Neutrophil (primary cell): ENCODE data around the gene SIKE1.
"Not testable (repeated sequence)": the region's sequence is repeated elsewhere in the genome, so short reads cannot be mapped to it uniquely, and the experiment has no call there.

Experiments used
- H3K27ac ChIP-seq: fragments of 200-600 bp; sonication (generic); 2 replicates; pipeline ENCODE4 v1.5.1; 2016; ENCODE audit warnings: mild to moderate bottlenecking, moderate library complexity
- H3K27me3 ChIP-seq: fragments of 200-600 bp; sonication (generic); 2 replicates; pipeline ENCODE4 v1.6.0; 2016; ENCODE audit warnings: mild to moderate bottlenecking
- H3K36me3 ChIP-seq: fragments of 200-600 bp; sonication (generic); 2 replicates; pipeline ENCODE4 v1.5.1; 2017
- H3K4me1 ChIP-seq, 2 experiments: fragments of 200-600 bp in 1 of 2; sonication (generic) in 1 of 2; 1 replicate in 1 of 2; 2 replicates in 1 of 2; pipeline versions ENCODE4 v1.5.1 to v1.6.1; 2013 to 2016; ENCODE audit warnings: low read depth in 1 of 2, low read length in 1 of 2, mild to moderate bottlenecking in 1 of 2, moderate library complexity in 1 of 2; ENCODE audit not compliant: control insufficient read depth in 1 of 2, insufficient read depth in 1 of 2
- H3K4me3 ChIP-seq, 2 experiments: fragments of 200-600 bp in 1 of 2; sonication (generic) in 1 of 2; 1 replicate in 1 of 2; 2 replicates in 1 of 2; pipeline ENCODE4 v1.5.1; 2013 to 2016; ENCODE audit warnings: low read depth in 1 of 2, low read length in 1 of 2, mild to moderate bottlenecking in 1 of 2, moderate library complexity in 1 of 2
- H3K9me3 ChIP-seq: fragments of 200-600 bp; sonication (generic); 2 replicates; pipeline ENCODE4 v1.5.1; 2016
- TF ChIP-seq, protein P1 (sequence below): fragments of 200-600 bp; sonication (generic); IDR thresholded peaks from 2 replicates; pipeline ENCODE4 v1.5.1; 2016; ENCODE audit warnings: antibody characterized with exemption

Gene SIKE1

DNA sequence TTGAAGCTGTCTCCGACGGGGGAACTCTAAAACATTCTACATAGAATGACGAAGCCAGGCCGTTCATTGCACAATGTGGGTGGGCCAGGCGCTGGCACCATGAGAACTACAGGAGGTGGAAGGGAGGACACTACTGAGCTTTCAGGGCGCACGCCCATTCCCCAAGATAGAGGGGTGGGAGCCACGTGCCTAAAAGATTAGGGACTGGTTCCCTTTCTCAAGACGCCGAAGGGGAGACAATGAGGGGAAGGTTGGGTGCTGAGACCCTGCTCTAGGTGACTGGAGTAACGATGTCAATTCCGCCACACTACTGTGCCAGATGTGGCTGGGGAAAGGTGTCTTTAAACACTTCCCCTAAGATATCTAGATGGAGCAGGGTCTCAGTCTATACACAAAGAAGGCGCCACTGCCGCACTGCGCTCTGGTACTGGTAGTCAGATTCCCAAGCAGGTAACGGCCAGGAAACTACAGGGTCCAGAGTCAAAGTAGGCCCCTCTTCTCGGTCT, 23.5 kb downstream of the SIKE1 start:
- no peaks in the 10 kb centered on the region for H3K36me3 ChIP-seq
- H3K4me1 ChIP-seq = peaks cover 36 to 41% of the 10 kb centered on the region in 2 experiments

DNA sequence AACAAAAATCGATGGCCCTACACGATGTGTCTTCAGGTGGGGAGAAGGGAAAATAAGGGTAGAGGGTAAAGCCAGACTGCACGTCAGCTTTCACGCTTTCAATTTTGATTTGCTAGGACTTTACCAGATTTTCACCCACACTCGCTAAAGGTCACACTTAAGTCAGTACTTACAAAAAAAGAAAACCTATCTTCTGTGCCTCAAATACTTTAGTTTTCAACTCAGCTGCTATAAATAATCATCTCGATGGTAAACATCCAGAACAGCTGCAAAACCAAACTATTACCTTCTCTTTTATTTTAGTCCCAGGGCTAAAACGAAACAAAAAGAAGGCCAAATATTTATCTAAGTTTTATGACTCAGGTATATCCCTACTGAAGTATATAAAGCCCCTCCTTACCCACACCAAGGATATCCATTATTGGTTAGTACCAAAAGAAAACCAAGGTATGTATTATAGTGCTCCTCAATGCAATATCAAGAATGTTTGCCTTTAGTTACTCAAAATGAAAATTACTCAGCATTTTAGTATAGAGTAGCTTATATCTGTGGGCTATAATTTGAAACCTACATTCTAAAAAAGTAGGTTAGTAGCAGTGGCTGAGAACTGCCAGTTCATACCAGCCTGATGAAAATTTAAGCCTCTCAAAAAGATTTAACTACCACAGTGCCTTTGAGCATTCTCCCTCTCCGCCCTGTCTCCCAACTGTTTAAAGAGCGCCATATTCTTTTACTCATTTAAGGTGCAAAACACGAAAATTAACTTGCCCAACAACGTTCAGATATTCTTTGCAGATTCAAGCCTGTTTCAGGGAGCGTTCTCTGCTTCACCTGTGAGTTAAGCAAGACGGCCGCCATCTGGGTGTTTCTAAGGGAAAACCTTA, 24.2 kb downstream of the SIKE1 start:
- H3K4me1 ChIP-seq = peaks cover 37 to 44% of the 10 kb centered on the region in 2 experiments
- TF ChIP-seq, protein P1, sequence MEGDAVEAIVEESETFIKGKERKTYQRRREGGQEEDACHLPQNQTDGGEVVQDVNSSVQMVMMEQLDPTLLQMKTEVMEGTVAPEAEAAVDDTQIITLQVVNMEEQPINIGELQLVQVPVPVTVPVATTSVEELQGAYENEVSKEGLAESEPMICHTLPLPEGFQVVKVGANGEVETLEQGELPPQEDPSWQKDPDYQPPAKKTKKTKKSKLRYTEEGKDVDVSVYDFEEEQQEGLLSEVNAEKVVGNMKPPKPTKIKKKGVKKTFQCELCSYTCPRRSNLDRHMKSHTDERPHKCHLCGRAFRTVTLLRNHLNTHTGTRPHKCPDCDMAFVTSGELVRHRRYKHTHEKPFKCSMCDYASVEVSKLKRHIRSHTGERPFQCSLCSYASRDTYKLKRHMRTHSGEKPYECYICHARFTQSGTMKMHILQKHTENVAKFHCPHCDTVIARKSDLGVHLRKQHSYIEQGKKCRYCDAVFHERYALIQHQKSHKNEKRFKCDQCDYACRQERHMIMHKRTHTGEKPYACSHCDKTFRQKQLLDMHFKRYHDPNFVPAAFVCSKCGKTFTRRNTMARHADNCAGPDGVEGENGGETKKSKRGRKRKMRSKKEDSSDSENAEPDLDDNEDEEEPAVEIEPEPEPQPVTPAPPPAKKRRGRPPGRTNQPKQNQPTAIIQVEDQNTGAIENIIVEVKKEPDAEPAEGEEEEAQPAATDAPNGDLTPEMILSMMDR = no peak
- H3K9me3 ChIP-seq = no peaks in the 10 kb centered on the region
- no peaks in the 10 kb centered on the region for H3K27me3 ChIP-seq
- H3K36me3 ChIP-seq = no peaks in the 10 kb centered on the region
- H3K4me3 ChIP-seq = peak overlapping the region; percentile 98 to 100
- peak overlapping the region; percentile 98 for H3K27ac ChIP-seq

More for the DNA sequence above, 23.5 kb downstream of the SIKE1 start:
- Histone ChIP-seq H3K9me3 (no peaks in the 10 kb centered on the region), H3K4me3 (peak overlapping the region; percentile 98 to 100), H3K27ac (peak overlapping the region; percentile 98), H3K27me3 (no peaks in the 10 kb centered on the region)
- TF ChIP-seq, protein P1 = no peak

DNA sequence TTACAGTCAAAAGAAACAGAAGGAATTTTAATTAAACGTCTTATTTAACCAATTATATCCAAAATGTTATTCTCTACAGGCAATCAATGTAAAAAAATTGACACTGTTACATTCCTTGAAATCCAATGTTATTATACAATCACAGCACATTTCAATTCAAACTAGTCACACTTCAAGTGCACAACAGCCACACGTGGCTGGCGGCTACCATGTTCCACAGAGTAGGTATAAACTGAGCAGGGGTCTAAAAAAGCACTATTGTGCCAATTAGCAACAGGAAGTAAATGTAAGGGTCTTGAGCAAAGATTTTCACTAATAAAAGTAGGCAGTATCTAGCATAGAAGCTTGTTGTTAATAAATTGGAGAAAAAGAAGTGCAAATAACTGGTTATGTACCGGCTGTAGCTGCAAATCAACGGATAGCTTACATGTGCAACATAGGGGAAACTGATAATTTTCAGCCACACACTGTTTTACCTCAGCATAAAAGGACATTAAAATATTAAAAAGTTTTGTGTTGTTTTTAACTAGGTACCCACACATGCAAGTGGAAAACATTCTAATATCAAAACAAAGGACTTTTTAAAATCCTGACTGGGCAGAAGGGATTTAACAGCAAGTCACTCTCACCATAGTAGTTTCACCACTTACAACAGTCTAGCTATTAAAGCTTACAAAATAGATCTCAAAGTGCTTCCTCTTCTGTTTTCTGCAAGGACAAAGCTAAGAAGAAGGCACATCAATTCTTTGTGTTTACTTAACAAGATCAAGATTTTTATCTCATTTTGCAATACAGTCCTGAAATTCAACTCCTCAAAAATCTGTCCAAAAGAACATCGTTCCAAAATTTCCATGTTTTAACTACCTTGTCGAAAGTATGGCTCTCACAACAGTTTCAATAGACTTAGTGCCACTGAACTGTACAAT, 25.2 kb downstream of the SIKE1 start:
- Histone ChIP-seq H3K27me3 (no peaks in the 10 kb centered on the region), H3K9me3 (no peaks in the 10 kb centered on the region), H3K4me1 (peaks cover 46 to 52% of the 10 kb centered on the region in 2 experiments), H3K4me3 (peak overlapping the region in 1 of 2 experiments; percentile 2), H3K27ac (peak overlapping the region; percentile 58), H3K36me3 (peaks cover 4% of the 10 kb centered on the region)
- TF ChIP-seq, protein P1 = no peak

DNA sequence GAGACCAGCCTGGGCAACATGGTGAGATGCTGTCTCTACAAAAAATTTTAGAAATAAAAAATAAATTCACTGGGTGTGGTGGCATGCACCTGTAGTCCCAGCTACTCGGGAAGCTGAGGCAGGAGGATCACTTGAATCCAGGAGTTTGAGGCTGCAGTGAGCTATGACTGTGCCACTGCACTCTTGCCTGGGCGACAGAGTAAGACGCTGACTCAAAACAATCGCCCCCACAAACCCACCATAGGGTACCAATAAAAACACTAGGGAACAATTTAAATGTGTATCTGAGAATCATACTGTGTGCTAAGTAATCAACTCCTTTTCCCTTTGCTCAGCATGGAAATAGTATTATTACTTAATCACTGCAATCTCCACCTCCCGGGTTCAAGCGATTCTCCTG, 26.8 kb downstream of the SIKE1 start:
- H3K27me3 ChIP-seq, H3K4me3 ChIP-seq, H3K9me3 ChIP-seq, H3K27ac ChIP-seq: not testable (repeated sequence)
- Histone ChIP-seq H3K36me3 (peaks cover 18% of the 10 kb centered on the region), H3K4me1 (peaks cover 46 to 50% of the 10 kb centered on the region in 2 experiments)

DNA sequence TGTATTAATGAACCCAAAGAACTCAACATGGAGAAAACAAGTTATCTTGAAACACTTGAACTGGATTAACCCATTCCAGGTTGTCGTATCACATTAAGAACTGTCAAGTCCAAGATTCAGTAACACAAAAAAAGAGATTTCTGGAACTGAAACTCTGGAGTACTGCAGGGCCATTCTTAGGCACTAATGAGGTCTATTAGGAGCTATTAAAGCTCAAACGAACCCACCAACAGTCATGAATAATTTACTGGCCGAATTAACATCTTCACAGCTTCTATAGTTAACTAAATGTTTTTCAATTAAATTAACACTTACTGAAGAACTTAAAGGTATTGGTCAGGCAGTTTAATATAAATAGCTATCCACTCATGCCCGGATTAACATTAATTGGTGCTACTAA, 27.3 kb downstream of the SIKE1 start:
- Histone ChIP-seq H3K9me3 (no peaks in the 10 kb centered on the region), H3K27me3 (no peaks in the 10 kb centered on the region), H3K36me3 (peaks cover 21% of the 10 kb centered on the region), H3K4me3 (no peak overlapping the region), H3K4me1 (peaks cover 41 to 45% of the 10 kb centered on the region in 2 experiments), H3K27ac (no peak overlapping the region)
- TF ChIP-seq, protein P1 = no peak
